IPS-NIHi7 (cell line): ENCODE data around the gene TNNC1.

Source experiments
- DNase-seq: peaks from one replicate; pipeline ENCODE4 v3.0.0; 2012; ENCODE audit warnings: mixed read lengths; ENCODE audit errors: extremely low spot score

TNNC1 gene

GRCh38 chr3:52401551-52401950 lies 52.3 kb downstream of the TNNC1 start:
- DNase-seq, result no peak
